Lower lobe of right lung (tissue), 2 donors: ENCODE results near the gene UFSP1. TPM values are rescaled to one million over a fixed set of nuclear protein-coding genes. Genes with fewer than 3 reads are reported as not detected.

Experiments
- ATAC-seq, 2 donors: fragments of 200-7000 bp; cut with Tn5 transposase; one replicate each; pipeline ENCODE4 v1.9.1; 2020 to 2022; ENCODE audit warnings: mild to moderate bottlenecking in 2 of 2, moderate library complexity in 2 of 2
- DNase-seq: peaks from one replicate; pipeline ENCODE4 v3.0.0-alpha.2; 2020
- H3K27ac ChIP-seq: fragments of 200-600 bp; one replicate; pipeline ENCODE4 v1.8.0; 2022
- H3K27me3 ChIP-seq: fragments of 200-600 bp; one replicate; pipeline ENCODE4 v1.8.0; 2022; ENCODE audit warnings: low read depth
- H3K36me3 ChIP-seq: fragments of 200-600 bp; one replicate; pipeline ENCODE4 v1.8.0; 2022; ENCODE audit warnings: mild to moderate bottlenecking
- H3K4me1 ChIP-seq: fragments of 200-600 bp; one replicate; pipeline ENCODE4 v1.8.0; 2022
- H3K4me3 ChIP-seq: fragments of 200-600 bp; one replicate; pipeline ENCODE4 v1.8.0; 2022; ENCODE audit warnings: mild to moderate bottlenecking
- H3K9me3 ChIP-seq: fragments of 200-600 bp; one replicate; pipeline ENCODE4 v1.8.0; 2022
- intact Hi-C: fragments of 100-400 bp; cut with DNase I; formaldehyde crosslinking; loops from one replicate; pipeline ENCODE4 v1.11.0; 2022
- total RNA-seq: library from RNA; stranded (reverse); fragmentation: NEBNext Ultra II Directional; extraction: Animal tissue kit (Norgen Biotek cat#: 25700); gene quantifications from one replicate; pipeline ENCODE4 v1.2.1, GENCODE V29; 2021
- TF ChIP-seq, protein P1 (sequence below): fragments of 200-600 bp; IDR thresholded peaks from one replicate; pipeline ENCODE4 v1.8.0; 2022; ENCODE audit warnings: antibody characterized with exemption, mild to moderate bottlenecking
- donor health status: DM: no; HTN: yes; CAD: no; lungs with severe emphysema.

Gene UFSP1
- total RNA-seq, 1 donor from 2014 or later: 2.3 TPM

DNA sequence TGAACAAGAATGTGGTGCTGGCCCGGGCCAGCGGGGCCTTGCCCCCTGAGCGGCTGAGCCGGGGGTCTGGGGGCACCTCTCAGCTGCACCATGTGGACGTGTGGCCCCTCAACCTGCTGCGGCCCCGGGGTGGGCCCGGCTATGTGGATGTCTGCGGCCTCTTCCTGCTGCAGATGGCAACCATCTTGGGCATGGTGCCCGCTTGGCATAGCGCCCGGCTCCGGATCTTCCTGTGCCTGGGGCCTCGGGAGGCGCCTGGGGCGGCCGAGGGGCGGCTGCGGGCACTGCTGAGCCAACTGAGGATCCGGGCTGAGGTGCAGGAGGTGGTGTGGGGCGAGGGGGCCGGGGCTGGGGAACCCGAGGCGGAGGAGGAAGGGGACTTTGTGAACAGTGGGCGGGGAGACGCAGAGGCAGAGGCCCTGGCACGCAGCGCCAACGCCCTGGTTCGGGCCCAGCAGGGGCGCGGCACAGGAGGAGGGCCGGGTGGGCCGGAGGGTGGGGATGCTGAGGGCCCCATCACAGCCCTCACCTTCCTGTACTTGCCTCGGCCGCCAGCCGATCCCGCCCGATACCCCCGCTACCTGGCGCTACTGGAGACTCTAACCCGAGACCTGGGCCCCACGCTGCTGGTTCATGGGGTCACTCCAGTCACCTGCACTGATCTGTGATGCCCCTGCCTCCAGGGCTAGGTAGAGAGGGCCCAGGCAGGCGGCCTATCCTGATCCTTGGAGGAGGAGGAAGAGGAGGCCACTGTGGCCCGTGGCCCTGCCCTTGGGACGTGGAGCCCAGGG is 23.4 kb downstream of the UFSP1 start:
- H3K4me3 ChIP-seq: peak overlapping the region; percentile 86
- DNase-seq (peak; percentile 89), ATAC-seq (peak; percentile 72)
- no peaks in the 10 kb centered on the region for H3K27me3 ChIP-seq
- no peaks in the 10 kb centered on the region for H3K9me3 ChIP-seq
- peaks cover 46% of the 10 kb centered on the region for H3K4me1 ChIP-seq
- peak overlapping the region; percentile 96 for H3K27ac ChIP-seq
- intact Hi-C loops: no loop called here
- TF ChIP-seq, protein P1, sequence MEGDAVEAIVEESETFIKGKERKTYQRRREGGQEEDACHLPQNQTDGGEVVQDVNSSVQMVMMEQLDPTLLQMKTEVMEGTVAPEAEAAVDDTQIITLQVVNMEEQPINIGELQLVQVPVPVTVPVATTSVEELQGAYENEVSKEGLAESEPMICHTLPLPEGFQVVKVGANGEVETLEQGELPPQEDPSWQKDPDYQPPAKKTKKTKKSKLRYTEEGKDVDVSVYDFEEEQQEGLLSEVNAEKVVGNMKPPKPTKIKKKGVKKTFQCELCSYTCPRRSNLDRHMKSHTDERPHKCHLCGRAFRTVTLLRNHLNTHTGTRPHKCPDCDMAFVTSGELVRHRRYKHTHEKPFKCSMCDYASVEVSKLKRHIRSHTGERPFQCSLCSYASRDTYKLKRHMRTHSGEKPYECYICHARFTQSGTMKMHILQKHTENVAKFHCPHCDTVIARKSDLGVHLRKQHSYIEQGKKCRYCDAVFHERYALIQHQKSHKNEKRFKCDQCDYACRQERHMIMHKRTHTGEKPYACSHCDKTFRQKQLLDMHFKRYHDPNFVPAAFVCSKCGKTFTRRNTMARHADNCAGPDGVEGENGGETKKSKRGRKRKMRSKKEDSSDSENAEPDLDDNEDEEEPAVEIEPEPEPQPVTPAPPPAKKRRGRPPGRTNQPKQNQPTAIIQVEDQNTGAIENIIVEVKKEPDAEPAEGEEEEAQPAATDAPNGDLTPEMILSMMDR: no peak
- H3K36me3 ChIP-seq: peaks cover 29% of the 10 kb centered on the region

DNA sequence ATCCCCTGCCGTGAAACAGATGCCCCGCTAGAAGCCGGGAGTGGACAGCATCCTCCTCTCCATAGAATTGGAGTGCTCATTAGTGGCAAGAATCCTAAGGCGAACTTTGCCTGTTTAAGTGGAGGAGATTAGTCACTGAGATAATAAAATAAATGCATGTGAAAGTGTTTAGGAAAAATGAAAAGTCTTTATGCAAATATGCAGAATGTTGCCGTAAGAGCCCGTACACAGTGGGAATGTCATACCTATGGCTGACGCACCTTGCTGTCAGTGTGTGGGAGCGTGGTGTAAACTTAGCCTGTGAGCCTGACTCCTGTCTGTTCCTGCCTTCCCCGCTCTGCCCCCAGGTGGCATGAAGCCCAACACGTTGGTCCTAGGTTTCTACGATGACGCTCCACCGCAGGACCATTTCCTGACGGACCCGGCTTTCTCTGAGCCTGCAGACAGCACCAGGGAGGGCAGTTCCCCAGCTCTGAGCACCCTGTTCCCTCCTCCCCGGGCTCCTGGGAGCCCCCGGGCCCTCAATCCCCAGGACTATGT is 24.1 kb downstream of the UFSP1 start:
- intact Hi-C loops: no loop called here
- TF ChIP-seq, protein P1: no peak
- DNase-seq (no peak), ATAC-seq (no peak)
- H3K4me1 ChIP-seq: peaks cover 46% of the 10 kb centered on the region
- peaks cover 29% of the 10 kb centered on the region for H3K36me3 ChIP-seq
- peak overlapping the region; percentile 96 for H3K27ac ChIP-seq
- H3K9me3 ChIP-seq: no peaks in the 10 kb centered on the region
- peak overlapping the region; percentile 86 for H3K4me3 ChIP-seq
- no peaks in the 10 kb centered on the region for H3K27me3 ChIP-seq

DNA sequence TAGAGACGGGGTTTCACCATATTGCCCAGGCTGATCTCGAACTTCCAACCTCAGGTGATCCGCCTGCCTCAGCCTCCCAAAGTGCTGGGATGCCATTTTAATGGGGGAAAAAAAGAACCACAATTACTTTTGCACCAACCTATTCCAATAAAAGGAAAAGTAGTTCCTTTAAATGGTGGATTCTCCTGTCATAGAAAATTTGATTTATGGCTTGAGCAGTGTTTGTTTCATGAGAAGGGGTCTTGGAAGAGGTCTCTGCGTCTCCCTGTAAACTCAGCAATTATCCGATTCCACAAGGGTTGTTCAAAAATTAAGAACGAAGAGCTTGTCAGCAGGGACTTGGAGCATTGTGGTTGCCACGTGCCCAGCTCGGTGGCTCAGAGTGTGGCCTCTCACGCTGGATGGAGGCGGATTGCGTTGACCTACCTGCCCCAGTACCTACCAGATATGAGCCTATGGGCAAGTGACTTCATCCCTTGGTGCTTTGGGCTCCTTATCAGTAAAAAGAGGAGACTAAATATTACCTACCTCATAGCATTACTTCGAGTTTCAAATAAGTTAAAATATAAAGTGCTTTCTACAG is 25.2 kb downstream of the UFSP1 start:
- no peak for DNase-seq
- Histone ChIP-seq H3K4me3 (no peak overlapping the region), H3K27ac (no peak overlapping the region), H3K9me3 (no peaks in the 10 kb centered on the region), H3K4me1 (peaks cover 46% of the 10 kb centered on the region), H3K27me3 (no peaks in the 10 kb centered on the region), H3K36me3 (peaks cover 31% of the 10 kb centered on the region)
- intact Hi-C loops: no loop called here
- TF ChIP-seq, protein P1: no peak
- no peak for ATAC-seq

DNA sequence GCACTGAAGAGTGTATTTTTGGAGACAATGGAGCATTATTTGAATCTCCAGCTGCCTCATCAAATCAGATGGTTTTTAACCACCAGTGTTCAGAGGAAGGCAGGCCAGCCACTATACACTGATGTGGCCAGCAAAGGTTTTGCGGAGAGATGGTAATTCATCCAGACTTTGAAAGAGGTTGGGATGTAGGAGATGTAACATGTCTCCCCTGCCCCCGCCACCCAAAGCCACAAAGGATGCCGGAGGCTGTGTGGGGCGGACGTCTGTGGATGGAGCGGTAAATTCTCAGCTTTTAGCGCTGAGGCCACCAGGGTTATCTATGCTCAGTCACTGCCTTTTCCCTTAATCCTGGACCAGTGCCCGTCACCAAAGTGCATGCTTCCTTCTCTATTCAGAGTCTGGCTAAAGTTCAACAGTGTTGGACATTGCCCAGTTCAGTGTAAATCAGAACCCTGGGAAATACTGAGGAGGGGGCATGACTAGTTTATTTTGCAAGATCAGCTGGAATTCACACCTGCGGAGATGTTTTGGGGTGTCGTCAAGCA is 26.0 kb downstream of the UFSP1 start:
- Histone ChIP-seq H3K27ac (no peak overlapping the region), H3K9me3 (no peaks in the 10 kb centered on the region), H3K4me1 (peaks cover 40% of the 10 kb centered on the region), H3K36me3 (peaks cover 39% of the 10 kb centered on the region), H3K27me3 (no peaks in the 10 kb centered on the region), H3K4me3 (no peak overlapping the region)
- DNase-seq: no peak
- no peak for ATAC-seq
- TF ChIP-seq, protein P1: no peak
- intact Hi-C loops: no loop called here

DNA sequence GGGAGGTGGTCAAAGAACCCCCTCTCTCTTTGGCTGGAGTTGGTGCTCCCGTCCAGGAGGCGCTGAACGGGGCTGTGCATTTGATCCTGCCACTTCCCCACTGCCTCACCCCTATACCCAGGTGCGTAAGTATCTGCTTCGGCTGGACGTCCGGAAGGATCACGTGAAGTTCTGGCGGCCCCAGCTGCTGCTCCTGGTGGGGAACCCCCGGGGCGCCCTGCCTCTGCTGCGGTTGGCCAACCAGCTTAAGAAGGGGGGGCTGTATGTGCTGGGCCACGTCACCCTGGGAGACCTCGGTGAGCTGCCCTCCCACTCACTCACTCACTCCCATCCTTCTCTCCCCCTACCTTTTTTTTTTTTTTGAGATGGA is 27.9 kb downstream of the UFSP1 start:
- DNase-seq: no peak
- no peaks in the 10 kb centered on the region for H3K9me3 ChIP-seq
- intact Hi-C loops: no loop called here
- H3K27me3 ChIP-seq: no peaks in the 10 kb centered on the region
- TF ChIP-seq, protein P1: no peak
- ATAC-seq: no peak
- no peak overlapping the region for H3K4me3 ChIP-seq
- H3K27ac ChIP-seq: no peak overlapping the region
- H3K4me1 ChIP-seq: peaks cover 22% of the 10 kb centered on the region
- H3K36me3 ChIP-seq: peaks cover 53% of the 10 kb centered on the region
